ENCODE measurements around the gene OR51B6.

- no peak for TF ChIP-seq CTCF (IDR thresholded peaks at IDR 0.05 in 4 of 5, conservative IDR thresholded peaks at IDR 0.05 in 1 of 5)
- TF ChIP-seq POLR2A (IDR thresholded peaks at IDR 0.05) = no peak
These were observed 42.8 kb downstream of the OR51B6 start for GRCh38 chr11:5394091-5394490.

Measured in gastrocnemius medialis (tissue), 4 donors.